Activated CD4-positive, alpha-beta T cell treated with anti-CD3 and anti-CD28 coated beads, Interleukin-2, Interleukin-4, amounts not matched to agents 100 ng/mL and 50 ng/mL, durations not matched to agents 16 hours and 8 hours (primary cell): ENCODE data around the gene TIPIN.

ENCODE experiments used
- DNase-seq: peaks from one replicate; pipeline ENCODE4 v3.0.0-alpha.2; 2020; ENCODE audit warnings: low spot score

TIPIN gene

DNA sequence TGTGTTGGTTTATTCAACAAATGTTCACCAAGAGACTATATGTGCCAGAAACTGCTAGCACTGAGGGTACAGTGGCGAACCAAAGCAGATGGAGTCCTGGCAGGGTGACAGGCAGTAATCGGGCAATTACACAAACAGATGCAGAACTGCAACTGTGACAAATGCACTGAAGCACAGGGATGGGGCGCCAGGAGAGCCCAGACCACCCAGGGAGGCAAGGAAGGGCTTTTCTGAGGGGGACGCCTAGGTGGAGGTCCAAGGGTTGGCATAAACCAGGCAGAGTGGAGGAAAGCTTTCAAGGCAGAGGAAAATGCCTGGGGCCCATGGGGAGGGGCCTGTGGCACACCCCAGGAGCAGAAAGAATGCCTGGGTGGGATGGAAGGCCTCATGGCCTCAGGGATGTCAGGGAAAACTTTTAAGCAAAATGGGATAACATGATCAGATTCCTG lies 57.7 kb downstream of the TIPIN start:
- DNase-seq: no peak

DNA sequence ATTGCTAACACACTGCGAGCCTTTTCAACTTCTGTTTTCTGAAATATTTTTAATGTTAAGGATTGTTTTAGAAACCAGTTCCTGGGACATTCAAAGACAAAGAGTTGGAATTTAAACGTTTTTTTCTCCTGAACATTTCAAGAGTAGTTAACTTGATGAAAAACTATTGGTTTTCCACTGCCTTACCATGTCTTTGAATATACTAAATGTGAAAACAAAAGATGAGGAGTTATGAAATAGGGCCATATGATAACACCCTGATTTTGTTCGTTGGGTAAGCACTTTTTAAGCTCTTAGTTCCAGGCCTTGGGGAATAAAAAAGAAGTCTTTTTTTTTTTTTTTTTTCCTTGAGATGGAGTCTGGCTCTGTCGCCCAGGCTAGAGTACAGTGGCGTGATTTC lies 60.3 kb downstream of the TIPIN start:
- no peak for DNase-seq

DNA sequence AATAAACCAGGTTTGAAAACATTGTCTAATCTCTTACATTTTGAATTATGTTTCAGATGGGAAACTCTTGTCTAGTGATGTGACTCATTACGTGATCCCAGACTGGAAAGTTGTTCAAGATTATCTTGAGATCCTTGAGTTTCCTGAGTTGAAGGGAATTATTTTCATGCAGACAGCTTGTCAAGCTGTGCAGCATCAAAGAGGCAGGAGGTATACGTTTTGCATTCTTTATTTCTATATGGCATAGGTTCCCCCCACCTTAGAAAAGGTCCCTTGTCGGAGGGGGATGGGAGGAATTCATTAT lies 61.6 kb downstream of the TIPIN start:
- DNase-seq: no peak

DNA sequence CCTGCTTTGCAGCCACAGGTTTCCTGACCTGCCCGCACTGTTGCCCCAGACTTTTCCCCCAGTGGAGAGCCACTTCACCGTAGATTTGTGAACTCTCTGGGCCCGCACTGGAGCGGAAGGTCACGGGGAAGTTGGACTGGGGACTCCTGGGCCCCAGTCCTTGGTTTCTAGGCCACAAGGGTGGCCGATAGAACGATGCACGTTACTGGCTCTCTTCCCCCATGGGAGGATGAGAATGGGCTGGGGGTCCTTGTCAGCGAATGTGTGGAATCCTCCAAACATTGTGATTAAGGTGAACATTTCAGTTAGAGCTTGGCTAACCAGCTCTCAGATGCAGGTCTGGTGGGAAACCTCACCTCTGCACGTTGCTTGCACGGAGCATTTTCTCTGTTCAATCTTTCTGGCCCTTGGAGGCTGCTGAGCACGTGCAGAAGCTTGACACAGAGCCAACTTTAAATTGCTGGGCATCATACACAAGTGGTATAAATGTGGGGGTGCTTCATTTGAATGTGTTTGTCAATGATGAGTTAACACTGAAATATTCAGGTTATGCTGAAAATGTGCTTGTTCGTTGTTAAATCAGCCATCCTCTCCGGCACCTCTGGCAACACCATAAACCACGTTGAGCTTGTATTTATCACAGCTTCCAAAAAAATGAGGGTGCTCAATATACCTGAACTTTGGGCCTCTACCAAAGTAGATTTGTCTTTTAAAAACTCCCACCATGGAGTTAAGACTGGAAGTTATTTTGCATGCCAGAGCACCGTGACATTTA lies 62.1 kb downstream of the TIPIN start:
- DNase-seq: peak; percentile 64

DNA sequence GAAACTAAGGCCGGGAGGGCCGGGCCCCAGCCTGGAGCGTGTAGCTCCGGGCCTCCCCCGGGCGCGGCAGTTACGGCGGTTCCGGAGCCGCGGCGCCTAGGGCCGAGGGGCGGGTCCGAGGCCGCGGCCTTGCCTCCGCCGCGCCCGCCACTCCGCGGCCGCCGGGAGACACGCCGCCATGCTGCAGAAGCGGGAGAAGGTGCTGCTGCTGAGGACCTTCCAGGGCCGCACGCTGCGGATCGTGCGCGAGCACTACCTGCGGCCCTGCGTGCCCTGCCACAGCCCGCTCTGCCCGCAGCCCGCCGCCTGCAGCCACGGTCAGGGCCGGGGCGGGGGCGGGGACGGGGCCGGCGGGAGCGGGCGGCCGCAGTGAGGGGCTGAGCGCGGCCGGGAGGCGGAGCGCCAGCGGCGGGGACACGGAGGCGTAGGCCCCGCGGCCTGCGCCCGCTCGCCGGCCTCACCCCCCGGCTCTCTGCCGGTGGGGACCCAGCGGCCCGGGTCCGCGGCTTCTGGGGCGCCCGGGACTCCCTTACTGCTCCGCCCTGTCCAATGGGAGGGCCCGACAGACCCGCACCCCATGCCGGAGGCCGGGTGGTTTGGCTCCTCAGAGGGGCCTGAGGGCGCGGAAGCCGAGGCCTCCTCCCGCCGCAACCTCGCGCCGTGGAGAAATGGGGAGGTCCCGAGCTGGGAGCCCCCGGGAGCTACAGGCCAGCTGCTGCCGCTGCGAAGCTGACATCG lies 62.9 kb downstream of the TIPIN start, which contains the start of gene DIS3L:
Gene DIS3L (plus strand): TSS at position 150 of the 738 bp plus-strand sequence. CDS start 29 bp downstream, at position 179.
- DNase-seq: peak; percentile 62

DNA sequence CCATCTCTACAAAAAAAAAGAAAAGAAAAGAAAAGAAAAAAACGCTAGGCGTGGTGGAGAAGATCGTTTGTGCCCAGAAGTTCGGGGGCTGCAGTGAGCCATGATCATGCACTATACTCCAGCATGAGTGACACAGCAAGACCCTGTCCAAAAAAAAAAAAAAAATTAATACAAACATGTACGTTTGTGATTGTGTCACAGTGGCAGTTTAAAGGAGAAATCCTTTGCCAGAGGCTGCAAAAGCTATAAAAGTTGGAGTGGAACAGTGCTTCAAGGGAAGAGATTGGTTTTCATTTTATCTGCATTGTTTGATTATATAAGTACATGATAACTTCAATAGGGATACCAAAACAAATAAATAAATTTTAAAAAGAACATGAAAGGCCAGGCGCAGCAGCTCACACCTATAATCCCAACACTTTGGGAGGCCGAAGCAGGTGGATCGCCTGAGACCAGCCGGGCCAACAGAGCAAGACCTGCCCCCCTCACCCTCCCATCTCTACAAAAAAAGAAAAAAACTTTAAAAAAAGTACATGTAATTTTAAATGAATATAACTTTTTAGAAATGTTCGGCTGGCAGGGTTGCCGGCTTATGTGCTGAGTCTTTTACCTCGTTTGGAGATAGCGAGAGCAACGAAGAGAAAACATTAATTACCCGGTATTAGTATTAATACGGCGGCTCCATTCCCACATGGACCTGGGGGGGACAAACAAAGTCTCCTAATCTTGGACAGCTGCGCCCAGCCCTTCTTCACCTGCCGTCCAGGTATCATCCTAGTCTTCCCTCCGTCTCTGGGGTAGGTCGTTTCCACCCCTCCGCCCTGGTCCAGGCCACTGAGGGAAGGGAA lies 63.7 kb downstream of the TIPIN start:
- no peak for DNase-seq

DNA sequence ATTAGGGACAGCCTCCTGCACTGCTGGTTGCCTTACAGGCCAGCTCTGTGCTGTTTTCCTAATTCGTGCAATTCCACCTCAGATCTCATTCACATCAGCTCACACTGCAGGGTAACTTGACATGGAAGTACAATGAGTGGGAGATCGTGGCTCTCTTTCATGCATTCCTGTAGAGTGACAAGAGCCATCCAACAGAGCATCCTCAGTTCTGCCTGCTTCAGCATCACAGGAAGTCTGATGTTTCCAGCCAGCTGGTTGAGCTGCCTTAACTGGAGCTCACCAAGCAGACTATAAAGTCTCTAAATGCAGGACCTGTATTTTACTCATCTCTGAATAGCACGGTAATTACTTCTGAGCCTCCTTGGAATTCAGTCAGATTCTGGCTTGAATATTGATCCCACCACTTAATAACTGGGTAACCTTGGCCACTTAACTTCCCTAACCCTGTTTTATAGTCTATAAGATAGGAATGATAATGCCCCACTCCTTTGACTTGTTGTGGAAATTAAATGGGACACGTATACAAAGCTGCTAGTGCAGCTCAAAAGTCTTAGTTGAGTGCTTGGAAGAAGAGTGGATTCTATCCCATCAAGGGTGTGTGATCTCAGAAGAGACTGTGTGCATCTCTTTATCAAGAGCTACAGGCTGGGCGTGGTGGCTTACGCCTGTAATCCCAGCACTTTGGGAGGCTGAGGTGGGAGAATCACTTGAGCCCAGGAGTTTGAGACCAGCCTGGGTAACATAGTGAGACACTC lies 64.5 kb downstream of the TIPIN start:
- DNase-seq: no peak

DNA sequence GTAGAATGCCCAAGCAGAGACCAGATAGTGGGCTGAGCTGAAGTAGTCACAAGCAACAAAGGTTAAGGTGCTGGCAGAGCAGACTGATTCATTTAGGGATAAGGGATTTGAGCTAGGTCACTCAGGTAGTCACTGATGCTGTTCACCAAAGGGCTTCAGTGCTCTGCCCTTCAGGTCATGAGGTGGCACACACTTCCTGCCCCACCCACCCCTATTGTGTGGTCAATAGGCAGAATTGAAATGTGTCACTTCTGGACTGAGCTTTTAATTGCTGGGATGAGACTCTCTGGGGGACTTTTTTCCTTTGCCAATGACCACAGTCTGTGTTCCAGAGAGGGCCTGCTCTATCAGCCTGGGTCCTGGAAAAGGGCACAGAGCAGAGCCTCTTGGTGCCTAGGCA lies 66.0 kb downstream of the TIPIN start:
- peak; percentile 24 for DNase-seq

DNA sequence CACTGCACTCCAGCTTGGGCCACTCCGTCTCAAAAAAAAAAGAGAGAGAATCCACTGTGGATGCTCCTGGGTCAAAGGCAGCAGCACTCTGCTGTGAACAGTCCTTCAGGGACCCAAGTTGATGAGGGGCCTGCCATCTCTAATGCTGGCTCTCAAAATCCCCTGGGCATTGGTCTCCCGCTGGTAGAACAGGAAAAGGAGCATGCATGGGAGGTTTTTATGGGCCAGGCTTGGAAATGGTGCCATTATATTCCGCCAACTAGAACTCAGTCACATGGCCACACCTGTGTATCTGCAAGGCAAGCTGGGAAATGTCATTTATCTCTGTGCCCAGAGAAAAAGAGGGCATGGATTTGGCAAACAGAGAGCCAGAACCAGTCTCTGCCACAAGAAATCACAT lies 66.5 kb downstream of the TIPIN start:
- DNase-seq: no peak

DNA sequence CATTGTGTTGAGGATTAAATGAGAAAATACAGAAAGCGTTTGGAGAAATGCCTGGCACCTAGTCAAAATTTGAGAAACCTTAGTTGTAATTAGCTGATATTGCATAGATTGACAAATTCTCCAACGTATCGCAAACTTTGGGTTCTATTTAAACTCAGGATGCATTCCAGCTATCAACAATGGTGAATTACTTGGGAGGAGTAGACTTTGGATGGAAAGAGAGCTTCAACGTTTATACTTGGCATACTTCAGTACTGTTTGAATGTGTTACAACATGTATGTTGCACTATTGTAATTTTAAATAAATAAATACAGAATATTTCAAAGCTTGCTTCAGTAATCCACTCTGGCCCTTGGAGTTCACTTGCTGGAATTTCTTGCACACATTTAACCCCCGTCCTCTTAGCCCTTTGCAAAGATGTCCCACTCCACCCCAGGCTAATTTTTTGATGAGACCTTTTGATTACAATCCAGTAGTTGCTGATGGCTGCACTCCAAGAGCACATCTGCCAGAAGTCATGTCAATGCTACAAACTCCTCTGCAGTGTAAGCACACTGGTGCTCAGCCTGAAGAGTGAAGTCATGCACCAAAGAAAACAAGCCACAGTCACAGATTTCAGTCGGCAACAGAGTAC lies 67.8 kb downstream of the TIPIN start:
- DNase-seq: no peak

DNA sequence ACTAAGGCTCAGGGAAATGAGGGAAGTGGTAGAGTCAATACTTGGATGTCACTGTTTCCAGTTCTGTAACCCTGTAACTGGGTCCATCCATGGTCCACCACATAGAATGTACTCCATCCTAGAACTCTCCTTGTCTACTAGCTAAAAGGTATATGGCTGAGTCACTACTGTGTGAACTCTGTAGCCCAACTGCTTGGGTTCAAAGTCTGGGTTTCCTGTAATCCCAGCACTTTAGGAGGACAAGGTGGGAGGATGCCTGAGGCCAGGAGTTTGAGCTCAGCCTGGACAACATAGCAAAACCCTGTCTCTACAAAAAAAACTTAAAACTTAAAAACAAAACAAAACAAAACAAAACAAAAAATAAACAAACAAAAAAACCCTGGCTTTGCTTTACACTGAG lies 68.4 kb downstream of the TIPIN start:
- DNase-seq: no peak

DNA sequence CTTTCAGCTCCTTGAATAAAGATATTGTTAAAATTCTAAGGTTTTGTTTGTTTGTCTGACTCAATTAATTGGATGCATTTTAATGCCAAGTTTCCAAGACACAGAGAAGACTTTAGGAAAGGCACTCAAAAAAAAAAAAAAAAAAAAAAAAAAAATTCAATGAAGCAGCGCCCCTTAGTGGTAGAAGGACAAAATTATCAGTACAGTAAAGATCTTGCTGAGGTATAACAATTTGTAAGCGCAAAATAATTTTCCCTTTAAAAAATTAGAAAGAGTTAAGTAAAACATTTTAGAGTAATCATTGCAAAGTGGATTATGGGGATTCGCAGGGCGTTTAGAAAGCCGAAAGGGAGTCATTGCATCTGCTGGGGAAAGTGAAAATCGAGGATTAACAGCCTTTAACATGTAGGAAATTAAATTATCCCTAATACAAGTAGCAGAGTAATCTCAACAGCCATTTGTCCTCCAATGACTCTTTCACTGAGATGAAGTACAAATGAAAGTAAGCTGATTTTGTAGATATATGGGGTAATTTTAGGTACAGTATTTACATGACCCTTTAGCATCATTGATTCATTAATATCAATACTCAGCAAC lies 68.9 kb downstream of the TIPIN start:
- no peak for DNase-seq
